Activated CD8-positive, alpha-beta memory T cell treated with anti-CD3 and anti-CD28 coated beads for 24 hours (primary cell): Measurements from ENCODE around the gene PTDSS2.

Experiments
- DNase-seq: peaks from one replicate; pipeline ENCODE4 v3.0.0-alpha.2; 2020

PTDSS2 gene

DNA sequence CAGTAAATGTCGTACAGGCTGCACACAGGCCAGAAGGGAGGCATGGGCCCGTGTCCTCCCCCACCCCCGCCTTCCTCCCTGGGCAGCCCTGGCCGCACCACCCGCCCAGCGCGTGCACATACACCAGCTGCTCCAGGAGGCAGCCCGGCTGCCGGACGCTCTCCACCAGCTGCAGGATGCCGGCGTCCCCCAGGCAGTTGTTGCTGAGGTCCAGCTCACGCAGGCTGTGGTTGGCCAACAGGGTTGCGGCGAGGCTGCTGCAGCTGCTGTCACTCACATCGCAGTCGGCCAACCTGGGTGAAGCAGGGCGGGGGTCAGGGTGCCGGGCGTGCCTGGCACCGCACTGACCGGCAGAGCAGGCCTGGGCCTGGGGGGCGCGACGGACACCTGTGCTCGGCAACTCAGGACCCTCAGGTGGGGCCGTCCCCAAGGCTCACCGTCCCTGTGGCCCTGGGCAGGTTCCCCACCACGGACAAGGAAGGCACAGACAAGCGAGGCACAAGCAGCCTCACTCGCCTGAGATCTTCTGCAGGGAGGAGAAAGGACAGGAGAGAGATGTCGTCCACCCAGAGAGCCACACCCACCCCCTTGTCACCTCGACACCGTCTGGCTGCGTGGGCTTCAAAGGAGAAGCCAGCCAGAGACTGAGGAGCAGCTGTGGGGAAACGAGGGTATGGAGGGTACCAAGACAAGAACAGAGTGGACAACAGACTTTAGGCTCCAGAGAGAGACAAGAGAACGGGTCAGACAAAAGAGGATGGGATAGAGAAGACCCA is 44.9 kb downstream of the PTDSS2 start:
- no peak for DNase-seq

DNA sequence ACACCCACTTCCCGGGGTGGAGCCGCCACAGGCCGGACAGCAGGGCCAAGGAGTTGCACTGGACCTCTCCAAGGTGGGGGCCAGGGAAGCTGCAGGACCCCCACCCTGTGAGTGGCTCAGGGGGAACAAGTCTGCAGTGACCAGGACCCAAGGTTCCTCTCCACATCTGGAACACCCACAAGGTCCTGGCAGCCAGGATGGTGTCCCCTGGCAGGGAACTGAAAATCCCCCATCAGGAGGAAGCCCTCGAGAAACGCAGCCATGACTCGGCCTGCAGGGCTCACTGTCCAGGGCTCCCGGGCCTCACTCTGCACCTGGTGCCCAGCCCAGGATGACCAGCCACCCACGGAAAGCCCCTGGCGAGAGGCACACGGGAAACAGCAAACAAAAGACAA is 45.5 kb downstream of the PTDSS2 start:
- DNase-seq = no peak

DNA sequence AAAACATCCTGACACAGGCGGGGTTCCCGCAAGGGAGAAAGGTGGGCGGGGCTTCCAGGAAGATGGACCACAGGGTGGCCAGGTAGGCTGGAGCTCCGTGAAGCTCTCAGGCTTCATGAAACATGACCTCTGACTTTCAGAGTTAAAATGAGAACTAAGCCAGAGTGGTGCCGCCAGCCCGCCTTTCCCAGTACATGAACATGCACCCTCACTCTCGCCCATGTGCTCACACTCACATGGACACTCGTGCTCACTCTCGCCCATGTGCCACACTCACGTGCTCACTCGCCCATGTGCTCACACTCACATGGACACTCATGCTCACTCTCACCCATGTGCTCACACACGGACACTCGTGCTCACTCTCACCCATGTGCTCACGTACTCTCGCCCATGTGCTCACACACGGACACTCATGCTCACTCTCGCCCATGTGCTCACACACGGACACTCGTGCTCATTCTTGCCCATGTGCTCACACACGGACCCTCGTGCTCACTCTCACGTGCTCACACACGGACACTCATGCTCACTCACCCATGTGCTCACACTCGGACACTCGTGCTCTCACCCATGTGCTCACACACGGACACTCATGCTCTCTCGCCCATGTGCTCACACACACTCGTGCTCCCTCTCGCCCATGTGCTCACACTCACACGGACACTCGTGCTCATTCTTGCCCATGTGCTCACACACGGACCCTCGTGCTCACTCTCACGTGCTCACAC is 46.9 kb downstream of the PTDSS2 start:
- no peak for DNase-seq

DNA sequence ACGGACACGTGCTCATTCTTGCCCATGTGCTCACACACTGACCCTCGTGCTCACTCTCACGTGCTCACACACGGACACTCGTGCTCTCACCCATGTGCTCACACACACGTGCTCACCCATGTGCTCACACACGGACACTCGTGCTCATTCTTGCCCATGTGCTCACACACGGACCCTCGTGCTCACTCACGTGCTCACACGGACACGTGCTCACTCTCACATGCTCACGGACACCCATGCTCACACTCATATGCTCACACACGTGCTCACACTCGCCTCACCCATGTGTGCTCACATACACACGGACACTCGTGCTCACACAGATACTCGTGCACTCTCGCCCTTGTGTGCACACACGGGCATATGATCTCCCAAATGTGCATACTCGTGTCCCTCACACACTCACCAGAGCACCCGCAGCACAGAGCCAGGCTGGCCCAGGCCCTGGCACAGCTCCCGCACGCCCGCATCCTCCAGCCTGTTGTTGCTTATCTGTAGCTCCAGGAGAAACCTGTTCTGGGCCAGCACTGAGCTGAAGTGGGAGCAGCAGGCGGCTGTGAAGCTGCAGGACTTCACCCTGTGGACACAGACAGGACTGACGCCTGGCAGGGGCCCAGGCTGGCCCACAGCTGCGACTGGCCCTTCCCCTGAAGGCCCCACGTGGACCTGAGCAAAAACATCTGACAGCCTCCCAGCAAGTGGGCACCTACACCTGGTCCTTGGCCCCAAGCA is 47.7 kb downstream of the PTDSS2 start:
- no peak for DNase-seq

DNA sequence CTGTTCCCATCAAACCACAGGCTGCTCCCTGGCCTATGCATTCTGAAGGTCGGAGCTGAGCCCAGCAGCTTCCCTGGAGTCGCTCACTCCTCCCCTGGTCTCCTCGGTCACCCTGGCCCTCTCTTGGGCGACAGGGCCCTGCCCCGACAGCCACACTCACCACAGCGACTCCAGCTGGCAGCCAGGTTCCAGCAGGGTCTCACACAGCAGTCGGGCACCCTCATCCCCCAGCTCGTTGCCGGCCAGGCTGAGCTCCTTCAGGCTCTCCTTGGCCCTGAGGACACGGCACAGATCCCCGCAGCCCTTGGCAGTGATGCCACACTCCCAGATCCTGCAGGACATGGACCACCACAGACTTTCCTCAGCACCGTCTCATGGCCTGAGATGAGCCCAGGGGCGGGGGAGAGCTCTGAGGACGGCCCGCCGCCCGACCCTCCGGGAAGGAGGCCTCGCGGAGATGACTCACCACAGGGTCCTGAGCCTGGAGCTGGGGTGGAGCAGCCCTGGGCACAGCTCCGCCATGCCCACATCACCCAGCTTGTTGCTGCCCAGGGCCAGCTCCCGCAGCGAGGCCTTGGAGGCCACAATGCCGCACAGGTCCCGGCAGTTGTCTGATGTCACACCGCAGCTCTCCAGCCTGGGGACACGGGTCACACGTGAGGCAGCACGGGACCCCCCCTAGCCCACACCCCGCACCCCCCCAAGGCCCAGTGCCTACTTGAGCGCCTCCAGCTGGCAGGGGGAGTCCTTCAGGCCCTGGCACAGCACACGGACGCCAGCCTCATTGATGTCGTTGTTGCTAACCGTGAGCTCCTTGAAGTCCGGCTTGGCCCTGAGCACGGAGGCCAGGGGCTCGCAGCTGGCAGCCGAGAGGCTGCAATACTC is 48.5 kb downstream of the PTDSS2 start:
- DNase-seq = no peak

DNA sequence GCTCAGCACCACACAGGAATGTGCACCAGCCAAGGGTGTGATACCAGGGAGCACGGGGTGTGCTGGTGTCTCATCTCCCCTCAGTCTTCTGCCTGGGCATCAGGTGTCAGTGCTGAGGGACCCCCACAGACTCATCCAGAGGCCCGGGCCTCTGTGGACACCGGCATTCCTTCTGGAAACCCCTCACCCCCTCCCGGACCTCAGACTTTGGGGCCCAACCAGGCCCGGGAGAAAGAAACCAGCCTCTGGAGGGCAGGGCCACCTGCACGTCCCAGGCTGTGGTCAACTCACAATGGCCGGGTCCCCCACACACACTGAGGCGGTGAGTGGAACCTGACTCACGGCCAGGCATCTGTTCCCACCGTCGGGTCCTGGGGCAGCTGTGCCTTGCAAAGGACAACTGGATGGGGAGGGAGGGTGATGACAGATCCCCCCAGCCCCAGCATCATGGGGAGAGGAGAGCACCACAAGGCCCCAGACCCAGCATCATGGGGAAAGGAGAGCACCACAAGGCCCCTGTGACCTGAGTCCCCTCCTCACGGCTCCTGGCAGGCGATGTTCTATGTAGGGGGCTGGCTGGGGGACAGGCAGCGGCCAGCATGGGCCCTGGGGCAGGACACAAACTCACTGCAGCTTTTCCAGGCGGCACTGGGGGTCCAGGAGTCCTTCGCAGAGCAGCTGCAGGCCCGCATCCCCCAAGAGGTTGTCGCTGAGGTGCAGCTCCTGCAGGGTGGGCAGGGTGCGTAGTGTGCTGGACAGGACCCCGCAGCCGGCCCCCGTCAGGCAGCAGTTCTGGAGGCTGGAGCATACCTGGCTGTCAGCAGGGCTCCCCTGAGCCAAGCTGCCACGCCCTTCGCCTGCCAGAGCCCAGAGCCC is 49.4 kb downstream of the PTDSS2 start:
- no peak for DNase-seq

DNA sequence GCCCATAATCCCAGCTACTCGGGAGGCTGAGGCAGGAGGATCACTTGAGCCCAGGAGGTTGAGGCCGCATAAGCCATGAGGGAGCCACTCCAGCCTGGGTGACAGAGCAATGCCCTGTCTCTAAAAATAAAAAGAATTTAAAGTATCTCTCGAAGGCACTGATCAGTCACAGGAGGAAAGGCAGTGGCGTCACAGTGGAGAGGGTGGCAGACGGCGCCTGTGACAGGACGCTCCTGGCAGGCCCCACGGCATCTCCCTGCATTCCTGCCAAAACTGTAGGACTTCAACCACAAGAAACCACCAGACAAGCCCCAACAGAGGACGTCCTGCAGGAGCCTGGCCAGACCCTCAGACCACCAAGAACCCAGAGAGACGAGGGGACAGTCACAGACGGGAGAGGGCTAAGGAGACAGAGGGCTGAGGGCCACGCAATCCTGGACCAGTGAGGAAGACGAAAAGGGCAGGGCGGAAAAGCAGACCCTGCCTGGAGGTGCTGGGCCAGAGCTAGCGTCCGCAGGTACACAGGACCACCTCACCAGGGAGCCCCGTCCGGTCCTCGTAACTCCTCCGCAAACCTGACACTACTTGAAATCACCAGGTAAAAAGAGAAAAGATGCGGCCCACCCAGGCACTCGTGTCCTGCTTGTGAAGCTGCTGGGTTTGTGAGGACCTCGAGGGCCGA is 51.1 kb downstream of the PTDSS2 start:
- no peak for DNase-seq

DNA sequence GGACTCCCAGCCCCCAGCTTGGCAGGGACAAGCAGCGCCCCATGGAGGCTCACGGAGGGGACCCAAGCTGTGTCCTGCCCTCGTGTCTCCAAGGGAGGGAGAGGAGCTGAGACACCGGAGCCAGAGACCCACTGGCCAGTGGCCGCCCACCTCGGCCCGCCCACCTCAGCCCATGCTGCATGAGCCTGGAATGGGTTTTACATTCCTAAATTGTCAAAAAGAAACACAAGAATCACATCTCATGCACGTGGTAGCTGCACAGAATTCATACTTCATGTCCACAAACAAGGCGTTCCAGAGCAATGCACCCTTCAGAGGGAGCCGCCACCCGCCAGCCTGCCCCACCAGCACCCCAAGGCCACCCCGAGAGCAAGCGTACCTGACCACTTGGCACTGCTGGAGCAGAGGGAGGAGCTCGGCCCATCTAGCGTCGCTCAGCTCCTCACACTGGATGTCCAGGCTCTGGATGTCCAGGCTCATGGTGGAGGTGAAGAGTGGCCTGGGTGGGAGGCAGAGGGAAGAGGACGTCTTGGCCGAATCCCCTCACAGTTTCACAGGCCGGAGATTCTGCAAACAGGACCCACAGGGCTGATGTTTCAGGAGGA is 51.7 kb downstream of the PTDSS2 start:
- DNase-seq = no peak

DNA sequence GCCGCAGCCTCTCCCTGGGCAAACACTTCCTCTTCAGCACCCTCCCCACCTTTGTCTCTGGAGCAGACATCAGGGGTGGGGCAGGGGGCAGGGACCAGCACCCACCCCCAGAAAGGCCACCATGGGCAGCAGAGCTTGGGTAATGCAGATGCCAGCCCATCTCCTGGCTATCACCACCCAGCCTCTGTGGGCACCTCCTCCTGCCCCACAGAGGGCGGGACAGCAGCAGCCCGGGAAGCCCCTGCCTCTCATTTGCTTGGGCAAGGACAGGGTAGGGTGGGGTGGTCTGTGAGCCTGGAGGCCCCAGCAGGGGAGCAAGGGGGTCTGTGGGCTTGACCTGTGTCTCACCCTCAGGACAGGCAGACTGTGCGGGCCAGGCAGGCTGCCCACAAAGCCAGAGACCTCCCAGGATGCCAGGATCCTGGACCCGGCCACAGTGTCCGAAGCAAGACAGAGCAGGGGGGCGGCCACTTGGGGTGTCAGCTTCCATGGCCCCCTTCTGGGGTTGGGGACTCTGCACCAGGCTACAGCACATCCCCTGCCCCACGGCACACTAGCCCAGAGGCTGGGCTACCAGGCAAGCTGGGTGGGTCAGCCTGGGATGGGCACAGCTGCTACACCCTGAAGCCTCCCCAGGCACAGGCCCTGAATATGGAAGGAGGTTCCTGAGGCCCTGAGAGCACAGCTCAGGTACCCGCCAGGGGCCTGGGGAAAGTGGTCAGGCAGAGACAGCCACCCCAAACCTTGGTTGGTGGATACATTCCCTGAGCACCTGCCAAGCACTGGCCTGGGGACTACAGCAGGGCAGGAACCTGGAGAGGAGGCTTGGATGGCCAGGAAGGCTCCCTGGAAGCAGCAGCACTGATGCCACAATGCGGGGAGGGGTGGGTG is 52.5 kb downstream of the PTDSS2 start:
- DNase-seq = no peak

DNA sequence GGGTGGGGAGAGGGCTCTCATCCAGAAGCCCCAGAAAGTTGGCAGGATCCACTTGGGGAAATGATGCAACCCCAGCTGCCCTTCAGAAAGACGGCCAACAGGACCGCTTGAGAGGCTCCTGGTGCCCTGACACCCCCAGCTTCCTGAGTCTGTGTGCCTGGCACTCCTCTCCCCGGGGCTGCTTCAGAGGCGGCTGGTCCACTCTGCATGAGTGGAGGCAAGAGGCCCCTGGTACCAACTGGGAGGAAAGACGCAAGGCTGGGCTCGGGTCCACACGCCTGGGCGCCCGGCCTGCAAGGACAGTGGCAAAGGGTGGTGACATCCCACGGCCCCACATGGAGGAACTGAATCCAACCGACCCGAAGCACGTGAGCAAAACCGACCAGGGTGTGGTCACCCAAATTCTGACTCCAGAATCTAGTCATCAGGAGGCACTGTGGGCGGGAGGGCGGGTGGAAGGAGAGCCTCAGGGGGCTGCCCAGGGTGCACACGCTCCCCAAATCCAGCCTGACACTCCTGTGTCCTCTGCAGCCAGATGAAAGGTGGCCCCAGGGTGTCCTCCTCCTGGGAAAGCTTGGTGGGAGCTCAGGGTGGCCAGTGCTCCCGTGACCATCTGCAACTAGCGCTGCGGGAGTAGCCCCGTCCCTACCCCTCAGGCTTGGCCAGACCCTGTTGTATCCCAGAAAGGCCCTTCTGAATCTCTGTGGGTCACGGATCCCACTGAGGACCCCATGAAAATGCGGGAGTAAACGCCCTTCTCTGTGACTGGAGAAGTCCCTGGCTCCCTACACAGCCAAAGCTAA is 53.3 kb downstream of the PTDSS2 start:
- DNase-seq = no peak

DNA sequence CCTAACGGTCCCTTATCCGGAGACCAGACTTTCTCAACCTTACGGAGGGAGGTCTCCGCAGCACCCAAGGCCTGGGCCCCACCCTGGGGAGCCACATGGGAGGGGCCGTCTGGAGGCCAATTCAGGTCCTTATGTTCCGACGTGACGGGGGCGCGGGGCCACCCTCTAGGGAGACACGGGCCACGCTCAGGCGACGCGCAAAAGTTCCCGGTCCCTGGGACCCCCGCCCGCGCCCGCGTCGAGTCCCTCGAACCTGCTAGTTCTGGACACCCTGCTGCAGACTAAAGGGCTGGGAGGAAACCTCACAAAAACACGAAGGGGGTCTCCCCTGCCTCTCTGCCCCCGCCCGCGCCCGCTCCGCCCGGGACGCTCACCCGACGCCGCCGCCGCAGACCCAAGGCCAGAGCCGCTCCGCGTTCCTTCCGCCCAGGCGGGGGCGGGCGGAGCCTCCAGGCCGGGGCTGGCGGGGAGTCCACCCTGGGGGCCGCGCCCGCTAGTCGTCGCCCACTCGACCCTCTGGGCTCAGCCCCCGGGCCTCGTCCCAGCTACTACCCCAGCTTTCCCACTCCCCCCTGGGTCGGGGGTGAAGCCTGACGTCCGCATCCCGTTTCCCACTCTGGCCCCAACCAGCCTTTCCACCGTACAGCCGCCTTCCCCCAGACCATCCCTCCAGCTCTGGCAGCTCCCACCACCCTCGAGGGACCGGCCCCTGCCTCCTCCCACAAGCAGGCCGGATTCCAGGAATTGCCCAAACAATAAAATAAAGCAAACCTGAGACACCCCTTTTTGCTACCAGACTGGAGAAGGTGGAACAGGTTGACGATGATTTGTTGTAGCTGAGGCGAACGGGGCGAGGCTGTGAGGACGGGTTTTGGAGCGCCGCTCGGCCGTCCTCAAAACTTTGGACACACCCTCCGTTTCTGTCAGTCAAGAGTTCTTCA is 54.2 kb downstream of the PTDSS2 start:
- DNase-seq = no peak

DNA sequence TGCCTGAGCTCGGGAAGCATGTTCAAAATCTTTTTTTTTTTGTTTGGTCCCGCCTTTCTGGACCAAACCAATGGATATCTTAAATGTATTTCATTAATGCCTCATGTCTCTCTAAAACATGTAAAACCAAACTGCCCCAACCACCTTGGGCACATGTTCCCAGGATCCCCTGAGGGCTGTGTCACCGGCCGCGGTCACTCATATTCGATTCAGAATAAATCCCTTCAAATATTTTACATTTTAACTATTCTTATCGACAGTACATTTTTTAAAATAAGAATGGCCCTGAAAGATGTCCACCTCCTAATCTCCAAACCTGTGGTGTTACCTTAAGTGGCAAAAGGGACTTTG is 54.9 kb downstream of the PTDSS2 start:
- DNase-seq = no peak

DNA sequence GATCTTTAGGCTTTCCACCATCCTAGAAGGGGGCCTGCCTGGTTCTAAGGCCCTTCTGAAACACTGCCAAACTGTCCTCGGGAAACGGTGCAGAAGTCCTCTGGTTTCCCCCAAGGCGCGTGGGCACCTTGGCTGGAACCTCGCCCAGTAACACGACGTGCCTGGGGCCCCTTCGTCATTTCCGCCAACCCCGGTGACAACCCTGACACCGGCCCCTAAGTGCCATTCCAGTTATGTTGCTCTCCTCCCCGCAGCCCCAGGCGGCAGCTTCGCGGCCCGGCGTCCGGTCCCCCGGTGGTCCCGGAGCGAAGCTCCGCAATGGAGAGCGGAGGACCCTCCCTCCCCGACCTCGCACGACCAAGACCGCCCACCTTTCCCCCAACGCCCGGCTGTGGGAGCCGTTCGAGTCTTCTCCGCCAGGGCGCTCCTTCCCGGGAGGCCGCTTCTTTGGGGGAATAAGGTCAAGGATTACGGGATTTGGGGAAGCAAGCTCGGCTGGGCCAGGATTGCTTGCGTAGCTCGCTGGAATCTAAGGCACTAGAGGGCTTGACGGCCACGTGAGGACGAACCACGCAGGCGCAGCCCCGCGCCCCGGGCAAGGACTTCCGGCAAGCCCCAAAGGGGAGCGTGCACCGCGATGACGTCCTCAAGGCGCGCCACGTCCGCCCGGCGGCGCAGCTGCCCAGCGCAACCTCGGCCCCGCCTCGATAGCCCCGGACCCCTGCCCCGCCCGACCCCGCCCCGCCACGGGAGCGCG is 56.3 kb downstream of the PTDSS2 start:
- DNase-seq = peak; percentile 98

DNA sequence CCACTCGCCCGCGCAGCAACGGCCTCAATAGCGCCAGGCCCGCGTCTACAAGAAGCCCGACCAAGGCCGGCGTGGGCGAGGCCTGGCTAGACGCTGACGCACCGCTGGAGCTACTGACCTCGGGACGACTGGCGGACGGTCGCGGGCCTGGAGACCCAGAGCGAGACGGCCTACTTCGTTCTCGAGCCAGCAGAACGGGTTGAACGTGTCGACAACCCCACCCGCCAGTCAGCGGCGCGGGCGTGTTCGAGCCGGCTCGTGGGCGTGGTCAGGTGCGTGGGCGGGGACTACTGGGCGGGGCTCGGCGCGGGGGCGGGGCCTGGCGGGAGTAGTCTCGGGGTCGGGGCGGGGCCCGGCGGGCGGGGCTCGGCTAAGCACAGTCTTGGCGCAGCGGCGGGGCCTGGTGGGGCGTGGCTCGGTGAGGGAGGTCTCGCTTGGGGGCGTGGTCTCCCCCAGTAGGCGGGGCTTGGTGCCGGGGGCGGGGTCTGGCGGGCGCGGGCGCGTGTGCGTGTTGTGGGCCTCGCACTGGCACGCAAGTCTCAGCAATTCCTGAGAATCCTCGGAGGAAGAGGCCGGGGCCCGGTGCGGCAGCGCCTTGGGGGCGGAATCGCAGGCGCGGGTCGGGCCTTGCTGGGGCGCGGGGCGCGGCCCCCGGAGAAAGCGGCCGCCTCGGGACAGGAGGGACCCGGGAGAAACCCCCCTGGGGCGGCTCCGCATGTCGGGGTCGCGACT is 57.1 kb downstream of the PTDSS2 start, which contains the start of gene RNH1:
Gene RNH1, minus strand, starts transcription at position 248 of the 732 bp plus-strand sequence. CDS start 5,080 bp downstream, outside the sequence.
- peak; percentile 100 for DNase-seq

DNA sequence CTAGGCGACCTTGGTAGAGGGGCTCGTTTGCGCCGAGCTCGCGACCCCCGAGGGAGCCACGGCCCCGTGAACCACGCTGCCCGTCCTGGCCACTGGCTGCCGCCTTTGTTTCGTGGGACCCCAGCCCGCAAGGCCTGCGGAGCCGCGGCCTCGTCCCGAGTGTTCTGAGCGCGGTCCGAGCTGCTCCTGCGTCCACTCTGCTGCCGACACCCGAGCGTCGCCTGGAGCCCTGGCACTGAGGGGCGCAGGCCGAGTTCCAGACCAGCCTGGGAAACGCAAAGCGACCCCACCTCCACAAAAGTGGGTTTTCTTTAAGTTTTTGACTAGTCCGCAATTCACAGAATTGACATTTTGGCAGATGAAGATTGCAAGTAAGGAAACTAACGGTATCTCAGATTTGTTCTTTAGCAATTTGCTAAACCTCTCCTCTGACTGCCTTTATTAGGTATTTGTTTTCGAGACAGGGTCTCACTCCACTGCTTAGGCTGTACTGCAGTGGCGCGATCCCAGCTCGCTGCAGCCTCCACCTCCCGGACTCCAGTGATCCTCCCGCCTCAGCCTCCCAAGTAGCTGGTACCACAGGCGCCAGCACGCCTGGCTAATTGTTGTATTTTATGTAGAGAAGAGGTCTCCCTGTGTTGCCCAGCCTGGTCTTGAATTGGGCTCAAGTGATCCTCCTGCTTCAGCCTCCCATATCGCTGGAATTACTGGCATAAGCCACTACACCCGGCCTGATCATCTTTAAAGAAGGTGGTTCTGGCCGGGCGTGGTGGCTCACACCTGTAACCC is 57.8 kb downstream of the PTDSS2 start:
- DNase-seq = no peak
